T-cell (primary cell): ENCODE results near the gene VPS11. TPM values are rescaled to one million over a fixed set of nuclear protein-coding genes. Genes with fewer than 3 reads are reported as not detected.
A peak's percentile ranks its signal among the peaks of the same experiment; 100 is the strongest.

Experiments
- ATAC-seq, 4 experiments: fragments of 200-7000 bp in 3 of 4; fragments of 150-1000 bp in 1 of 4; cut with Tn5 transposase; replicated peaks in 1 of 4; 1 replicate in 3 of 4; 2 replicates in 1 of 4; pipeline ENCODE4 v1.10.0; 2021; ENCODE audit warnings: moderate library complexity in 3 of 4, mild to moderate bottlenecking in 2 of 4, moderate number of reproducible peaks in 1 of 4
- CTCF ChIA-PET, 2 donors: fragments of 300-600 bp; sonication (Branson Sonifier 250); formaldehyde crosslinking; loops; one replicate each; lab custom pipeline; 2022; ENCODE audit warnings: antibody characterized with exemption in 2 of 2; lab: Charles Lee
- POLR2A ChIA-PET, 2 donors: fragments of 300-600 bp; sonication (Branson Sonifier 250); formaldehyde crosslinking; loops; one replicate each; lab custom pipeline; 2022; ENCODE audit warnings: antibody characterized with exemption in 2 of 2; lab: Charles Lee
- DNase-seq, 35 experiments: peaks; one replicate each; pipeline versions ENCODE4 v3.0.0 to v3.0.0-alpha.2; 2013 to 2023
- H3K27ac ChIP-seq: one replicate; pipeline ENCODE4 v1.5.1; 2013; ENCODE audit warnings: low read length
- H3K27me3 ChIP-seq, 2 experiments: replicated peaks in 1 of 2; 1 replicate in 1 of 2; 2 replicates in 1 of 2; pipeline versions ENCODE4 v1.6.1 to v1.7.0; 2013; ENCODE audit warnings: low read length in 1 of 2, mixed read lengths in 1 of 2; ENCODE audit not compliant: control insufficient read depth in 2 of 2, insufficient read depth in 2 of 2; ENCODE audit errors: extremely low read depth in 1 of 2
- H3K36me3 ChIP-seq, 2 donors: 1 replicate in 1 of 2; 2 replicates in 1 of 2; pipeline versions ENCODE4 v1.6.1 to v1.7.0; 2013; ENCODE audit warnings: low read length in 1 of 2; ENCODE audit not compliant: control insufficient read depth in 2 of 2, insufficient read depth in 1 of 2; ENCODE audit errors: extremely low read depth in 1 of 2
- H3K4me1 ChIP-seq, 2 experiments: 1 replicate in 1 of 2; 2 replicates in 1 of 2; pipeline versions ENCODE4 v1.6.1 to v1.7.0; 2013; ENCODE audit warnings: low read length in 2 of 2, mixed read lengths in 1 of 2; ENCODE audit not compliant: insufficient read depth in 2 of 2, control insufficient read depth in 1 of 2; ENCODE audit errors: extremely low read depth in 1 of 2
- H3K4me3 ChIP-seq, 2 donors: 1 replicate in 1 of 2; 2 replicates in 1 of 2; pipeline versions ENCODE4 v1.5.1 to v1.7.0; 2013; ENCODE audit warnings: mild to moderate bottlenecking in 2 of 2, low read length in 1 of 2, moderate library complexity in 1 of 2; ENCODE audit not compliant: control insufficient read depth in 1 of 2; ENCODE audit errors: extremely low read depth in 1 of 2
- H3K9me3 ChIP-seq: 2 replicates; pipeline ENCODE4 v1.7.0; 2013
- H3K27ac Mint-ChIP-seq, 2 donors: one replicate each; pipeline ENCODE4 v1.8.0; 2020 to 2021; ENCODE audit warnings: mild to moderate bottlenecking in 2 of 2, mixed read lengths in 2 of 2
- H3K27me3 Mint-ChIP-seq, 2 donors: one replicate each; pipeline ENCODE4 v1.8.0; 2021 to 2022; ENCODE audit warnings: mixed read lengths in 2 of 2
- H3K36me3 Mint-ChIP-seq: one replicate; pipeline ENCODE4 v1.8.0; 2021; ENCODE audit warnings: mixed read lengths
- H3K4me1 Mint-ChIP-seq, 3 donors: one replicate each; pipeline ENCODE4 v1.8.0; 2020 to 2022; ENCODE audit warnings: mixed read lengths in 3 of 3, mild to moderate bottlenecking in 1 of 3
- H3K4me3 Mint-ChIP-seq, 3 donors: one replicate each; pipeline ENCODE4 v1.8.0; 2020 to 2022; ENCODE audit warnings: mild to moderate bottlenecking in 3 of 3, mixed read lengths in 3 of 3, moderate library complexity in 3 of 3
- H3K9me3 Mint-ChIP-seq, 3 donors: one replicate each; pipeline ENCODE4 v1.8.0; 2020 to 2022; ENCODE audit warnings: mixed read lengths in 3 of 3
- WGBS: methylation state at CpG from one replicate; pipeline ENCODE4 v1.1.5; 2013; ENCODE audit warnings: missing lambda C conversion rate; ENCODE audit not compliant: insufficient coverage; 5-methylcytosine and 5-hydroxymethylcytosine counted together
- total RNA-seq, 35 experiments: library from RNA in 6 of 35; stranded (reverse) in 6 of 35; fragments of 120-200 nt in 1 of 35; gene quantifications; one replicate each; pipeline versions ENCODE4 v1.2.1 to v1.2.4 and lab custom pipeline; 2013 to 2026

VPS11 gene
- total RNA-seq, 5 donors from 2014 or later (not counting 1 experiment from before 2014, with no cell fraction given), result 59.5 to 69.8 (median 62.6) TPM

DNA sequence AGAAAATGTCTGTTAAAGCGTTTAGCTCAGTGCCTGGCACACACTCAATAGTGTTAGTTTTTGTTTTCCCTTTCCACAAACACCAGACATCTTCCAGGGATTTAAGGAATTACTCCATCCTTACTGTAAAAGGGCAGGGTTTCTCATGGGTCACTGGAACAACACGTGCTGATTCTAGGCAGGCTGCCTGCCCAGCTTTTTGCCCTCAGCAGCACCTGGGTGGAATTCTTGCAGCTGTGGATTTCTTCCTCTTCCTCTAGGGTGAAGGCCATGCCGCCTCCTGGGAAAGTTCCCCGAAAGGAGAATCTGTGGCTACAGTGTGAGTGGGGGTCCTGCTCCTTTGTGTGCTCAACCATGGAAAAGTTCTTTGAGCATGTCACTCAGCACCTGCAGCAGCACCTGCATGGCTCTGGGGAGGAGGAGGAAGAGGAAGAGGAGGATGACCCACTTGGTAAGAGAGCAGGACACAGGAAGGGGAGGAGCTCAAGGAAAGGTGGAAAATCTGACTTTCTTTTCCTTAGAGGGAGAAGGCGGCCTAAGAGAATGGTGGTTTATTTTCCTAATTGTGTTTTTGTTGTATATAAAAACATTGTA is 59.2 kb downstream of the VPS11 start:
- Mint-ChIP-seq H3K4me3 (no peak overlapping the region), H3K9me3 (no peaks in the 10 kb centered on the region), H3K27me3 (no peaks in the 10 kb centered on the region), H3K4me1 (peaks cover 27 to 39% (median 33%) of the 10 kb centered on the region in 3 donors), H3K36me3 (peaks cover 33% of the 10 kb centered on the region), H3K27ac (peak overlapping the region; percentile 69 to 72)
- peaks cover 12 to 60% of the 10 kb centered on the region in 2 donors for H3K36me3 ChIP-seq
- peaks cover 8 to 14% of the 10 kb centered on the region in 2 experiments for H3K4me1 ChIP-seq
- DNase-seq (no peak), ATAC-seq (no peak)
- no peak overlapping the region for H3K4me3 ChIP-seq
- CTCF ChIA-PET, result no interaction called here
- H3K27me3 ChIP-seq, result no peaks in the 10 kb centered on the region
- POLR2A ChIA-PET, result interaction anchor here in 1 of 2 donors (0.6 to 0.7 kb wide), 3 partner anchors 11 to 599 kb away, joined by 4 to 8 read pairs (median 6); no protein-coding TSS in a partner anchor
- no peak overlapping the region for H3K27ac ChIP-seq
- 100% methylated on average over 1 of the region's 5 CpGs for WGBS
- no peaks in the 10 kb centered on the region for H3K9me3 ChIP-seq

DNA sequence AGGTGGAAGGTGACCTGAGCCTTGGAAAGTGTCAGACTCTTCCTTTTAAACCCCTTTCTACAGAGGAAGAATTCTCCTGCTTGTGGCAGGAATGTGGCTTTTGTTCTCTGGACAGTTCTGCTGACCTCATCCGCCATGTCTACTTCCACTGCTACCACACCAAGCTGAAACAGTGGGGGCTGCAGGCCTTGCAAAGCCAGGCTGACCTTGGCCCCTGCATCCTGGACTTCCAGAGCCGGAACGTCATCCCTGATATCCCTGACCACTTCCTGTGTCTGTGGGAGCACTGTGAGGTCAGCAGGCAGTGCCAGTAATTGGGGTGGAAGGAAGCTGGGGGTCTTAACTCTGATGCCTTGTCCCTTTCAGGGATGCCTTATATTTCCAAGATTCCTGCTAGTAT is 63.0 kb downstream of the VPS11 start:
- Mint-ChIP-seq H3K27me3 (no peaks in the 10 kb centered on the region), H3K27ac (no peak overlapping the region), H3K4me1 (peaks cover 0 to 14% (median 10%) of the 10 kb centered on the region in 3 donors), H3K4me3 (no peak overlapping the region), H3K36me3 (peaks cover 44% of the 10 kb centered on the region), H3K9me3 (no peaks in the 10 kb centered on the region)
- no peak overlapping the region for H3K4me3 ChIP-seq
- no peak for DNase-seq
- H3K27me3 ChIP-seq, result no peaks in the 10 kb centered on the region
- H3K4me1 ChIP-seq, result no peaks in the 10 kb centered on the region
- ChIA-PET CTCF (interaction anchor here in 1 of 2 donors (0.6 to 0.7 kb wide), 3 partner anchors 45 to 954 kb away, joined by 3 to 4 read pairs (median 3); partner anchors contain the start of gene SCN2B), POLR2A (interaction anchor here in 1 of 2 donors (0.5 kb wide), 1 partner anchor 15 kb away, joined by 8 read pairs; no protein-coding TSS in a partner anchor)
- no peaks in the 10 kb centered on the region for H3K9me3 ChIP-seq
- no peak overlapping the region for H3K27ac ChIP-seq
- no peak for ATAC-seq
- H3K36me3 ChIP-seq, result peaks cover 26 to 68% of the 10 kb centered on the region in 2 donors
- 86% methylated on average over 1 of the region's 3 CpGs for WGBS

Other genes with a start within 250 kb of the VPS11 start
- 10 to 100 TPM in 1 of 5 donors, 1 to 10 TPM in 4; 4.7 to 10.6 (median 6.3) TPM for gene CXCR5, start 183.9 kb upstream of the VPS11 start, total RNA-seq
- gene BCL9L, start 141.9 kb upstream of the VPS11 start, total RNA-seq, result 100 to 1,000 TPM; 229 to 331 (median 308) TPM
- gene UPK2, start 111.5 kb upstream of the VPS11 start, total RNA-seq, result under 1 TPM in 1 of 5 donors, not detected in 4; 0.32 TPM
- not detected for gene FOXR1, start 96.1 kb upstream of the VPS11 start, total RNA-seq
- 100 to 1,000 TPM; 104 to 121 (median 118) TPM for gene CENATAC, start 69.7 kb upstream of the VPS11 start, total RNA-seq
- gene RPS25, start 49.5 kb upstream of the VPS11 start, total RNA-seq, result 1,000 to 10,000 TPM; 1,733 to 2,728 (median 2,161) TPM
- gene TRAPPC4, start 49.1 kb upstream of the VPS11 start, total RNA-seq, result 10 to 100 TPM; 65.0 to 78.5 (median 74.3) TPM
- gene SLC37A4, start 36.9 kb upstream of the VPS11 start, total RNA-seq, result 10 to 100 TPM in 4 of 5 donors, 1 to 10 TPM in 1; 8.9 to 18.0 (median 15.4) TPM
- gene HYOU1, start 10.6 kb upstream of the VPS11 start, total RNA-seq, result 100 to 1,000 TPM in 4 of 5 donors, 10 to 100 TPM in 1; 91.2 to 113 (median 112) TPM
- 10 to 100 TPM in 3 of 5 donors, 1 to 10 TPM in 2; 6.7 to 17.8 (median 12.3) TPM for gene HMBS, start 17.1 kb downstream of the VPS11 start, total RNA-seq
- 10 to 100 TPM; 21.7 to 54.2 (median 43.9) TPM for gene DPAGT1, start 34.0 kb downstream of the VPS11 start, total RNA-seq
- gene C2CD2L, start 39.5 kb downstream of the VPS11 start, total RNA-seq, result 10 to 100 TPM; 18.9 to 36.4 (median 30.6) TPM
- 10 to 100 TPM; 30.0 to 68.5 (median 56.7) TPM for gene HINFP, start 53.8 kb downstream of the VPS11 start, total RNA-seq
- under 1 TPM in 1 of 5 donors, not detected in 4; 0.09 TPM for gene ABCG4, start 81.2 kb downstream of the VPS11 start, total RNA-seq
- gene NLRX1, start 100.9 kb downstream of the VPS11 start, total RNA-seq, result 10 to 100 TPM in 3 of 5 donors, 1 to 10 TPM in 2; 6.5 to 12.8 (median 11.6) TPM
- 1 to 10 TPM in 1 of 5 donors, under 1 TPM in 3, not detected in 1; 0.30 to 1.1 (median 0.73) TPM for gene NHERF4, start 117.7 kb downstream of the VPS11 start, total RNA-seq
- 10 to 100 TPM; 40.9 to 42.2 (median 41.1) TPM for gene CBL, start 138.5 kb downstream of the VPS11 start, total RNA-seq
- 10 to 100 TPM in 1 of 5 donors, 1 to 10 TPM in 1, under 1 TPM in 3; 0.50 to 10.2 (median 0.76) TPM for gene MCAM, start 249.3 kb downstream of the VPS11 start, total RNA-seq